Measurements from ENCODE around the gene MYO1B.

GRCh38 chr2:191357678-191358077 is 112.5 kb downstream of the MYO1B start:
- TF ChIP-seq POLR2AphosphoS5 (IDR thresholded peaks at IDR 0.05; ENCODE audit: borderline replicate concordance, low read depth, low read length): no peak
- TF ChIP-seq EZH2 (IDR thresholded peaks at IDR 0.05): no peak
- no peak for TF ChIP-seq FOXP2 (optimal IDR thresholded peaks at IDR 0.05; ENCODE audit: control extremely low read depth, extremely low read length, insufficient read depth)
